NCI-H1048 (cell line): Measurements from ENCODE around the gene FAF1.

Experiments used
- DNase-seq: peaks from one replicate; lab custom pipeline; 2025; lab: John Stamatoyannopoulos, UW

The FAF1 gene

DNA sequence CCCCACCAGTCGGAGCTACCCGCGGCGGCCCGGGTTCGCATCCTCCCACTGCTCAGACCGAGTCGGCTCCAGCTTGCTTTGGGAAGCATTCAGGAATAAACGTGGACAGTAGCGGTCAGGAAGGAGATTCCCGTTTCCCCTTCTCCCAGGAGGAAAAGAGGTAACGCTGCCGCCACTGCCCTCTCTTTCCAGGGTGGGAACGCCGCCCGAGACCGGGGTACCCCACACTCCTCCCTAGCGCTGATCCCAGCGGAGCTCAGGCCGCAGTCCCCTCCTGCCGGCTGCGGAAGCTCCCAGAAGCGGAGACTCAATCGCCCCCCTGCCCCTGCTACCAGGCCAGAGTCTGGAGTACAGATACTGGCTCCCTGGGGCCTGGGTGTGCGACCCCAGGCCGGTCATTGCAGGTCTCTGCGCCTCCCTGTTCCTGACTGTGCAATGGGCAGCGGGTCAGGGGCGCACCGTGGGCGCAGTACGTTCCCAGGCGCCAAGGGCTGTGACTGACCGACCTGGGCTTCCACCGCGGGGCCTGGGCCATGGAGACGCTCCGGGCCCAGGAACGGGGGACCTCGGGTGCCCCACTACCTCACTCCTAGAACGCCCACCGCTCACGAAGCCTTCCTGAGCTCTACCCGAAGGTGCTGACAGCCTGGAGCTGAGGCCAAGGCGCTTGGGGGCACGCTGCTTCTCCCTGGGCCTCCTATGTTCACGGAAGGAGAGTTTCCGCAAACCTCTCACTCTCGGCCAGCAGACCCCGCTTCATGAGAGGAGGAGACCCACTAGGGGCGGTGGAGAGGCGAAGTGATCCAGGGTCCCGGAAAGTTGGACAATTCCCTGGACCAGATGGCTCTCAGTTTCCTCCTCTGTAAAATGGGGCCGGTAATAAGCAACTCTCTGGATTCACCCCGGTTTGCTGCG lies 544.6 kb downstream of the FAF1 start:
- no peak for DNase-seq

GRCh38 chr1:50414853-50415234 lies 545.2 kb downstream of the FAF1 start:
- no peak for DNase-seq

DNA sequence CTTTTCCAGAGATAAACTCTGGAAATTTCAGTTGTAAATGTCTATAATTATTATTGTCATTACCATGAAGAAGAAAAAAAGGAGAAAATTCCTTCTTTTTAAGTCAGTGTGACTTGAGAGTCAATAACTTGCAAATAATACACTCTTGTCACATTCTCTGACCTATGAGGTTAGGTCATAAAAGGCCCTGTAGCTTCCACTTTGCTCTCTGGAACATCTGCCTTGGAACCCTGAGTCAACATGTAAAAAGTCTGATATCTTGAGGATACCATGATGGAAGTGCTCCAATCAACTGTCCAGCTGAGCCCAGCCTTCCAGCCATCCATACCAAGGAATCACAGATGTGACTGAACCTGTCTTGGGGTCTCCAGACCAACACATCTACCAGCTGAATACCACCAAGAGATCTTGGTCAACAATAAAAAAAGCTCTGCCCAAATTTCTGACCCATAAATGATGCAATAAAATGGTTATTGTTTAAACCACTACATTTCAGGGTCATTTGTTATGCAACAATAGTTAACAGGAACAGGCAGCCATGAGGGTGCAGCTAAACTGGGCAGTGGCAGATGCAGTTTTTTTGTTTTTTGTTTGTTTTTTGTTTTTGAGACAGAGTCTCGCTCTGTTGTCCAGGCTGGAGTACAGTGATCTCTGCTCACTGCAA lies 547.1 kb downstream of the FAF1 start:
- DNase-seq, result no peak

DNA sequence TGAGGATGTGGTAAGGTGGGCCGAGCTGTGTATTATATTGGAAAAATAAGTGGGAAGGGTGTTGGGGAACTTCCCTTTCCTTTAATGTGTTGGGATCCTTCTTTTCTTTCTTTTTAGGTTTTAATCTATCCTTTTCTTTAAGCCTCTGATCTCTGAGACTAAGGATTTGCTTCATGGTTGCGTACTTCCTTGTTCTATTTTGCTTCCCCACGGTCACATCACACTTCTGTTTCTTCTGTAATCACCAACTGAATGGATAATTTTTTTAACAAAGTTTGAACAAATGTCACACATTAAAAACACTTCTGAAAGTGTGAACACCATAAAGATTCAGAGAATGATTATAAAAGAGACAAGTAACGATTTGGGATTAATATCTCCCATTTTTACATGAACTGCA lies 554.3 kb downstream of the FAF1 start:
- DNase-seq, result no peak

- no peak for DNase-seq
These were observed 566.4 kb downstream of the FAF1 start for GRCh38 chr1:50393522-50394120.
